HepG2 (cell line): Measurements from ENCODE around the gene GPR31. TPM values are rescaled to one million over a fixed set of nuclear protein-coding genes. Genes with fewer than 3 reads are reported as not detected.
A peak's percentile ranks its signal among the peaks of the same experiment; 100 is the strongest.

Experiments
- ATM ChIP-seq: fragments of 450-650 bp; IDR thresholded peaks from 2 replicates; pipeline ENCODE4 v1.7.1; 2017; ENCODE audit warnings: mild to moderate bottlenecking, borderline replicate concordance
- ELF4 ChIP-seq: sonication (generic); formaldehyde crosslinking; IDR thresholded peaks from 2 replicates; pipeline ENCODE4 v1.5.0; 2020; ENCODE audit warnings: missing genetic modification reagents, mild to moderate bottlenecking, moderate library complexity, borderline replicate concordance
- FOXJ3 ChIP-seq: sonication (generic); formaldehyde crosslinking; IDR thresholded peaks from 2 replicates; pipeline ENCODE4 v1.4.0; 2020; ENCODE audit warnings: missing genetic modification reagents, mild to moderate bottlenecking, borderline replicate concordance
- HDAC6 ChIP-seq: fragments of 200-600 bp; sonication (generic); IDR thresholded peaks from 2 replicates; pipeline ENCODE4 v1.7.0; 2017; ENCODE audit warnings: mild to moderate bottlenecking, antibody characterized with exemption, low read length, low read depth
- MIXL1 ChIP-seq: IDR thresholded peaks from 2 replicates; pipeline ENCODE4 v1.6.1; 2016
- SUZ12 ChIP-seq: fragments of 150-350 bp; IDR thresholded peaks from 2 replicates; pipeline ENCODE4 v1.6.1; 2014; ENCODE audit warnings: low read depth, low read length
- ZNF3 ChIP-seq: IDR thresholded peaks from 2 replicates; pipeline ENCODE4 v1.7.0; 2017; ENCODE audit warnings: inconsistent platforms
- ZNF562 ChIP-seq: sonication (generic); formaldehyde crosslinking; IDR thresholded peaks from 2 replicates; pipeline ENCODE4 v1.8.0; 2022; ENCODE audit warnings: missing genetic modification reagents, borderline replicate concordance
- ZNF570 ChIP-seq: sonication (generic); formaldehyde crosslinking; IDR thresholded peaks from 2 replicates; pipeline ENCODE4 v1.4.0; 2020; ENCODE audit warnings: mild to moderate bottlenecking, missing genetic modification reagents, borderline replicate concordance
- ZNF776 ChIP-seq: sonication (generic); formaldehyde crosslinking; IDR thresholded peaks from 2 replicates; pipeline ENCODE4 v1.4.0; 2020; ENCODE audit warnings: mild to moderate bottlenecking, missing genetic modification reagents
- polyA plus RNA-seq, 8 experiments: library from polyadenylated mRNA; depleted of rRNA in 3 of 8; stranded (reverse) in 7 of 8; unstranded in 1 of 8; fragments of >200 nt; fragmentation: Illumina TruSeq in 4 of 8; extraction: Trizol in 4 of 8; gene quantifications; 2 replicates each; pipeline versions ENCODE4 v1.2.1 to v1.2.3, GENCODE V29; 2011 to 2016; ENCODE audit warnings: low read depth in 4 of 8, missing spikeins in 1 of 8, mixed read lengths in 1 of 8; ENCODE audit not compliant: insufficient read depth in 1 of 8
- total RNA-seq, 5 experiments: library from RNA; depleted of rRNA; stranded (reverse); fragments of >200 nt; fragmentation: Illumina TruSeq; extraction: Trizol; gene quantifications; 2 replicates each; pipeline ENCODE4 v1.2.3, GENCODE V29; 2016; ENCODE audit warnings: low read depth in 1 of 5
- TF ChIP-seq, protein P1 (sequence below): sonication (generic); formaldehyde crosslinking; IDR thresholded peaks from 2 replicates; pipeline ENCODE4 v1.4.0; 2020; ENCODE audit warnings: missing genetic modification reagents, borderline replicate concordance
- TF ChIP-seq, protein P2 (sequence below): sonication (generic); formaldehyde crosslinking; IDR thresholded peaks from 2 replicates; pipeline ENCODE4 v1.5.1; 2020; ENCODE audit warnings: mild to moderate bottlenecking, missing genetic modification reagents
- TF ChIP-seq, protein P3 (sequence below): sonication (generic); formaldehyde crosslinking; IDR thresholded peaks from 2 replicates; pipeline ENCODE4 v1.5.1; 2020; ENCODE audit warnings: mild to moderate bottlenecking, missing genetic modification reagents, borderline replicate concordance
- TF ChIP-seq, protein P4 (sequence below): sonication (generic); formaldehyde crosslinking; IDR thresholded peaks from 2 replicates; pipeline ENCODE4 v1.4.0; 2020; ENCODE audit warnings: mild to moderate bottlenecking, missing genetic modification reagents, borderline replicate concordance

GPR31 gene
- total and polyA plus RNA-seq, 2 of the 13 experiments (the other 11 are each of a cell fraction or from before 2014, with no cell fraction given) = not detected

DNA sequence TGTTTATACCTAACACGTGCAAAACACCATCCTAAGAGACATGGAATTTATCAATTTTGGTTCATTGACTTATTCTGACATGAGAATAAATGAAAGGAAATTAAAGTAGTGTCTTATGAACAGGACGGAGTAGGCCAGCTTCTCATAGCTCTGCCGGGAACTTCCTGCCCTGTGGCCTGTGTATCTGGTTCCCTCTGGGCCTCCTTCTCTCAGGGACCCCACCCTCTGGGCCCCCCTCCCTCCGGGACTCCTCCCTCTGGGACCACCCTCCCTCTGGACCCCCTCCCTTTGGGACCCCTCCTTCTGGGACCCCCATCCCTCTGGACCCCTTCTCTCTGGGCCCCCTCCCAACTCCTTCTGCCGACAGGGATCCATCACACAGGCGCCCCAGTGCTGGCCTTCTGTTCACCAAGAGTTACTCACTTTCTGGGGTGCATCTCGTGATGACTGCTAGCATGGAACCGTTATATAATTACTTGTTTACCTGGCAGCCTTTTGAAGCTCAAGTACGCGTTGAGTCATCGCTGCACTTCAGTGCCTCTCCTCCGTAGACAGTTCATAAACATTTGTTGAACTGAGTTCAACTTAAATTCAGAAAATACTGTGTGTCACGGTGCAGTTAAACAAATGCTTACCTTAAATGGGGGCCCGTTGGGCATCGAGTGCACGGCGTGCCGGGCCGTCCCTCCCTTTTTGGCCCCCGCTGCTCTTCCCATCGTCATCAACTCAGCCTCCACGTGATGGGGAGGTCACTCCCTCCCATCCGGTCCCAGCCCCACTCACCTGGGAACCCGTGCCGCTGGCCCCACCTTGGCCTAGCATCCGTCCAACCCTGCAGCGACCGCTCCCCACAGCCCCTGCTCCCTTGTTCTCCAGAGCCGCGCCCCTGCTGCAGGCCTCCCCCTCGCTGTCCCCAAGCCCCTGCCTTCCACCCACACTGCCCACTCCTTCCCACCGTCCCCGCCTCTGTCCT, 26.8 kb downstream of the GPR31 start (continued):
- TF ChIP-seq, protein P1, sequence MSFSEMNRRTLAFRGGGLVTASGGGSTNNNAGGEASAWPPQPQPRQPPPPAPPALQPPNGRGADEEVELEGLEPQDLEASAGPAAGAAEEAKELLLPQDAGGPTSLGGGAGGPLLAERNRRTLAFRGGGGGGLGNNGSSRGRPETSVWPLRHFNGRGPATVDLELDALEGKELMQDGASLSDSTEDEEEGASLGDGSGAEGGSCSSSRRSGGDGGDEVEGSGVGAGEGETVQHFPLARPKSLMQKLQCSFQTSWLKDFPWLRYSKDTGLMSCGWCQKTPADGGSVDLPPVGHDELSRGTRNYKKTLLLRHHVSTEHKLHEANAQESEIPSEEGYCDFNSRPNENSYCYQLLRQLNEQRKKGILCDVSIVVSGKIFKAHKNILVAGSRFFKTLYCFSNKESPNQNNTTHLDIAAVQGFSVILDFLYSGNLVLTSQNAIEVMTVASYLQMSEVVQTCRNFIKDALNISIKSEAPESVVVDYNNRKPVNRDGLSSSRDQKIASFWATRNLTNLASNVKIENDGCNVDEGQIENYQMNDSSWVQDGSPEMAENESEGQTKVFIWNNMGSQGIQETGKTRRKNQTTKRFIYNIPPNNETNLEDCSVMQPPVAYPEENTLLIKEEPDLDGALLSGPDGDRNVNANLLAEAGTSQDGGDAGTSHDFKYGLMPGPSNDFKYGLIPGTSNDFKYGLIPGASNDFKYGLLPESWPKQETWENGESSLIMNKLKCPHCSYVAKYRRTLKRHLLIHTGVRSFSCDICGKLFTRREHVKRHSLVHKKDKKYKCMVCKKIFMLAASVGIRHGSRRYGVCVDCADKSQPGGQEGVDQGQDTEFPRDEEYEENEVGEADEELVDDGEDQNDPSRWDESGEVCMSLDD (CRISPR knock-in tag) = peak; percentile 96; the same call in 1 of the 2 replicates
- TF ChIP-seq ATM (no peak; the same call in 1 of the 2 replicates), MIXL1 (peak; percentile 82), SUZ12 (no peak), ZNF776 (CRISPR knock-in tag) (no peak), ZNF570 (CRISPR knock-in tag) (no peak), ZNF562 (no peak), FOXJ3 (peak; percentile 37; the same call in 1 of the 2 replicates), HDAC6 (no peak), ELF4 (CRISPR knock-in tag) (no peak), ZNF3 (no peak)
- TF ChIP-seq, protein P2, sequence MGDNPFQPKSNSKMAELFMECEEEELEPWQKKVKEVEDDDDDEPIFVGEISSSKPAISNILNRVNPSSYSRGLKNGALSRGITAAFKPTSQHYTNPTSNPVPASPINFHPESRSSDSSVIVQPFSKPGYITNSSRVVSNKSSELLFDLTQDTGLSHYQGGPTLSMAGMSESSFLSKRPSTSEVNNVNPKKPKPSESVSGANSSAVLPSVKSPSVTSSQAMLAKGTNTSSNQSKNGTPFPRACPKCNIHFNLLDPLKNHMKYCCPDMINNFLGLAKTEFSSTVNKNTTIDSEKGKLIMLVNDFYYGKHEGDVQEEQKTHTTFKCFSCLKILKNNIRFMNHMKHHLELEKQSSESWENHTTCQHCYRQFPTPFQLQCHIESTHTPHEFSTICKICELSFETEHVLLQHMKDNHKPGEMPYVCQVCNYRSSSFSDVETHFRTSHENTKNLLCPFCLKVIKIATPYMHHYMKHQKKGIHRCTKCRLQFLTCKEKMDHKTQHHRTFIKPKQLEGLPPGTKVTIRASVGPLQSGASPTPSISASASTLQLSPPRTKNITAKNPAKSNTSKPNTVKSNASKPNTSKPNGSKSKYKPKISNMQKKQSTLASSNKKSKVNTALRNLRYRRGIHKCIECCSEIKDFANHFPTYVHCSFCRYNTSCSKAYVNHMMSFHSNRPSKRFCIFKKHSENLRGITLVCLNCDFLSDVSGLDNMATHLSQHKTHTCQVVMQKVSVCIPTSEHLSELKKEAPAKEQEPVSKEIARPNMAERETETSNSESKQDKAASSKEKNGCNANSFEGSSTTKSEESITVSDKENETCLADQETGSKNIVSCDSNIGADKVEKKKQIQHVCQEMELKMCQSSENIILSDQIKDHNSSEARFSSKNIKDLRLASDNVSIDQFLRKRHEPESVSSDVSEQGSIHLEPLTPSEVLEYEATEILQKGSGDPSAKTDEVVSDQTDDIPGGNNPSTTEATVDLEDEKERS (CRISPR knock-in tag) = no peak
- TF ChIP-seq, protein P3, sequence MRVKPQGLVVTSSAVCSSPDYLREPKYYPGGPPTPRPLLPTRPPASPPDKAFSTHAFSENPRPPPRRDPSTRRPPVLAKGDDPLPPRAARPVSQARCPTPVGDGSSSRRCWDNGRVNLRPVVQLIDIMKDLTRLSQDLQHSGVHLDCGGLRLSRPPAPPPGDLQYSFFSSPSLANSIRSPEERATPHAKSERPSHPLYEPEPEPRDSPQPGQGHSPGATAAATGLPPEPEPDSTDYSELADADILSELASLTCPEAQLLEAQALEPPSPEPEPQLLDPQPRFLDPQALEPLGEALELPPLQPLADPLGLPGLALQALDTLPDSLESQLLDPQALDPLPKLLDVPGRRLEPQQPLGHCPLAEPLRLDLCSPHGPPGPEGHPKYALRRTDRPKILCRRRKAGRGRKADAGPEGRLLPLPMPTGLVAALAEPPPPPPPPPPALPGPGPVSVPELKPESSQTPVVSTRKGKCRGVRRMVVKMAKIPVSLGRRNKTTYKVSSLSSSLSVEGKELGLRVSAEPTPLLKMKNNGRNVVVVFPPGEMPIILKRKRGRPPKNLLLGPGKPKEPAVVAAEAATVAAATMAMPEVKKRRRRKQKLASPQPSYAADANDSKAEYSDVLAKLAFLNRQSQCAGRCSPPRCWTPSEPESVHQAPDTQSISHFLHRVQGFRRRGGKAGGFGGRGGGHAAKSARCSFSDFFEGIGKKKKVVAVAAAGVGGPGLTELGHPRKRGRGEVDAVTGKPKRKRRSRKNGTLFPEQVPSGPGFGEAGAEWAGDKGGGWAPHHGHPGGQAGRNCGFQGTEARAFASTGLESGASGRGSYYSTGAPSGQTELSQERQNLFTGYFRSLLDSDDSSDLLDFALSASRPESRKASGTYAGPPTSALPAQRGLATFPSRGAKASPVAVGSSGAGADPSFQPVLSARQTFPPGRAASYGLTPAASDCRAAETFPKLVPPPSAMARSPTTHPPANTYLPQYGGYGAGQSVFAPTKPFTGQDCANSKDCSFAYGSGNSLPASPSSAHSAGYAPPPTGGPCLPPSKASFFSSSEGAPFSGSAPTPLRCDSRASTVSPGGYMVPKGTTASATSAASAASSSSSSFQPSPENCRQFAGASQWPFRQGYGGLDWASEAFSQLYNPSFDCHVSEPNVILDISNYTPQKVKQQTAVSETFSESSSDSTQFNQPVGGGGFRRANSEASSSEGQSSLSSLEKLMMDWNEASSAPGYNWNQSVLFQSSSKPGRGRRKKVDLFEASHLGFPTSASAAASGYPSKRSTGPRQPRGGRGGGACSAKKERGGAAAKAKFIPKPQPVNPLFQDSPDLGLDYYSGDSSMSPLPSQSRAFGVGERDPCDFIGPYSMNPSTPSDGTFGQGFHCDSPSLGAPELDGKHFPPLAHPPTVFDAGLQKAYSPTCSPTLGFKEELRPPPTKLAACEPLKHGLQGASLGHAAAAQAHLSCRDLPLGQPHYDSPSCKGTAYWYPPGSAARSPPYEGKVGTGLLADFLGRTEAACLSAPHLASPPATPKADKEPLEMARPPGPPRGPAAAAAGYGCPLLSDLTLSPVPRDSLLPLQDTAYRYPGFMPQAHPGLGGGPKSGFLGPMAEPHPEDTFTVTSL (CRISPR knock-in tag) = peak; percentile 92
- TF ChIP-seq, protein P4, sequence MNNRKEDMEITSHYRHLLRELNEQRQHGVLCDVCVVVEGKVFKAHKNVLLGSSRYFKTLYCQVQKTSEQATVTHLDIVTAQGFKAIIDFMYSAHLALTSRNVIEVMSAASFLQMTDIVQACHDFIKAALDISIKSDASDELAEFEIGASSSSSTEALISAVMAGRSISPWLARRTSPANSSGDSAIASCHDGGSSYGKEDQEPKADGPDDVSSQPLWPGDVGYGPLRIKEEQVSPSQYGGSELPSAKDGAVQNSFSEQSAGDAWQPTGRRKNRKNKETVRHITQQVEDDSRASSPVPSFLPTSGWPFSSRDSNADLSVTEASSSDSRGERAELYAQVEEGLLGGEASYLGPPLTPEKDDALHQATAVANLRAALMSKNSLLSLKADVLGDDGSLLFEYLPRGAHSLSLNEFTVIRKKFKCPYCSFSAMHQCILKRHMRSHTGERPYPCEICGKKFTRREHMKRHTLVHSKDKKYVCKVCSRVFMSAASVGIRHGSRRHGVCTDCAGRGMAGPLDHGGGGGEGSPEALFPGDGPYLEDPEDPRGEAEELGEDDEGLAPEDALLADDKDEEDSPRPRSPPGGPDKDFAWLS (CRISPR knock-in tag) = no peak
